Stimulated activated CD4-positive, alpha-beta T cell treated with anti-CD3 and anti-CD28 coated beads, Interleukin-4, amount 100 ng/mL, for 1 hour (primary cell): Measurements from ENCODE around the gene TANK.
"Not testable (repeated sequence)": the region's sequence is repeated elsewhere in the genome, so short reads cannot be mapped to it uniquely, and the experiment has no call there.

Experiments used
- DNase-seq: peaks from one replicate; pipeline ENCODE4 v3.0.0-alpha.2; 2020

The TANK gene

DNA sequence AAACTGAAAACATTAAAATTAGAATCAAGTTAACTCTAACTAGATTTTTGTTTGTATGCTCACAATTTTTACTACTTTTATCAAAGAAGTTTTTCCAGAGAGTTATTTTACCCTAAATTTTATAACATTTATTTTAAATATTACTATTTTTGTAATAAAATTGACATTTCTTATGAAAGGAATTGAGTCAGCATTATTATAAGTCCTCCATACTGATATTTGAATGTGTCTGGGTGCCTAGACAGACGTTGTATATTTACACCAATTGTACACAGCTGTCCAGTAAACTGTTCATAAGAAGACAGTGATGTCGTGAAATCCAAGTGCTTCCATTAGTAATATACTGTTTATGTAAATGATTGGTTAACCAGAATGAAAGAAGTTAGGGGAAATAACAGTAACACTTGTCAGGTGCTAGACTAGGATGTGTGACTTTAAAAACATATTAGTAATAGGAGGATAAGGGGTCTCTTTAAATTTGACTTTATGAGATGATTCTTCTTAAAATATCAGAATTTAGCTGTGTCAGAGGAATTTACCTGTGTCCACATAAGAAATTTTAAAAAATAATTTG, 73.7 kb downstream of the TANK start:
- DNase-seq = no peak

DNA sequence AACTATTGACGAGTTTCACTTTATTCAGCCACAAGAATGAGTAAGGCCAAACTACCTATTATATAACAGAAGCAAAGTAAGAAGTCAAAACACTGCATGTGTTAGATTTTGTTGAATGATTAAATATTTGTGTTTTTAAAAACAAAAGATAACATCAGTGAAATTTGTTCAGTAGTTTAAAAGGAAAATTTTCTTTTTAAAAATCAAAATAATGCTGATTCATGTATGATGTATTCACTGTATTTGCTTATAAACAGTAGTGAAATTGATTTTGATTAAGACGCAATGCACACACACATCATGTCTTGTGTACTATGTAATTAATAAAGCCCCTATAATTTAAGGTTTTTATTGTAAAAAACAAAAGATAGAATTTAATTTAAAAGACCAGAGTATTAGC, 74.4 kb downstream of the TANK start:
- DNase-seq = no peak

DNA sequence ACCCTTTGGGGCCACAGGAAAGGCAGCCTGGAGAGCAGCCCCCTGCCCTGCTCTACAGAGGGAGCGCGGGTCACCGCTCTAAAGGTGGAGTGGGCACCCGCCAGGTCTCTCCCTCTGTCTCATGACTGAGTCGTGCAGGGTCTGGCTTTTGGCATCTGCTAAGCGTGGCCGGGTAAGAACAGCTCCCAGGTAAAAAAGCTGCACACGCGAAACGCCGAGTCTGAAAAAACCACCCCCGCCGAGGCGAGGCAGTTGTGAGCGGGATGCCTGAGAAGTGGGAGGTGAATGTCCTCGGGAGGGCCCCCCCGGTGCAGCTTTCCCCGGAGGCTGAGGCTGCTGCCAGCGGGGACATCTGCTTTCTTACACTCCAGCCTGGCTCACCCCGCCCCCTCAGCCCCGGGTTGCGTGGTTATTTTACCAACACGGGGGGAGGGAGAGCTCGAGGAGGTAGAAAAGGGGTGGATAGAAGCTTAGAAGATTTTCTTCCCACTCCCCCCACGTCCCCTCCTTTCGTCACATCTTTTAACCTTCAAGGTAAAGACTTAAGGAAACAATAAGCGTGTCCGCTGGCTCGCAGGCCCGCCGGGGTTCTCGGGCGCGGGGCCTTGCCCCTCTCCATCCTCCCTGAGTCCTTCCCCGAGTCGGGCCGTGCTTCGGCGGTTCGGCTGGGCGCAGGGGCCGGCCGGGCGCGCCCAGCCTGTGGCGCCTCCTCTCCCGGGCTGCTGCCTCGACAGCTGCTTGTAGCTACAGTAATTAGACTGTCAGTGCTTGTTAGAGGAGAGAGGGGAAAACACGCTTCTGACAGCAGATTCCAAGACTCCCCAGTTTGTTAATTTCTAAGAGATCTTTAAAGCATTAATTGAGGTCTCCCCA, 77.4 kb downstream of the TANK start:
- peak; percentile 60 for DNase-seq

- no peak for DNase-seq
Measured at GRCh38 chr2:161238265-161238559, 78.0 kb downstream of the TANK start.

- DNase-seq = peak; percentile 65
Measured at GRCh38 chr2:161238560-161239325, 78.5 kb downstream of the TANK start.

- DNase-seq = no peak
Measured at GRCh38 chr2:161239326-161240109, 79.3 kb downstream of the TANK start.

GRCh38 chr2:161241894-161242293, 81.7 kb downstream of the TANK start:
- no peak for DNase-seq

DNA sequence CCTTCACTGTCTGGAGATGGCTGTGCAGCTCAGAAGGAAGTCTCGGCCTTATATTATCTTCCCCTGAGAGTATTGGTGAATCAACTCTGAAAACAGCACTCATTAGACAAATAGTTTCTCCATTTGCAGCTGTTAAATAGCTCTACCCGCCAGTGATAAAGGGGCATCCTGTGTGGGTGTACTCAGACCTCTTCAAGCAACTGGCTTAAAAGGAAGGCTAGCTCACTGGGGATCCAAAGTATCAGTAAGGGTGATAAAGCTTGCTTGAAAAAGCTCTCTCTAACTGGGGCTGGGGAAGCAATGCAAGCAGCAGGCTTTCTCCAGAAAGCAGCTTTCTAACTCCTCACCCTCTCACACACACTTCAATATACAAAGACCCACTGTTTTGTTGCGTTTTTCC, 83.1 kb downstream of the TANK start:
- no peak for DNase-seq

- DNase-seq = no peak
Measured at GRCh38 chr2:161243905-161244304, 83.7 kb downstream of the TANK start.

GRCh38 chr2:161244387-161245260, 84.4 kb downstream of the TANK start:
- peak; percentile 54 for DNase-seq

- DNase-seq = no peak
Measured at GRCh38 chr2:161245261-161245553, 85.0 kb downstream of the TANK start.

DNA sequence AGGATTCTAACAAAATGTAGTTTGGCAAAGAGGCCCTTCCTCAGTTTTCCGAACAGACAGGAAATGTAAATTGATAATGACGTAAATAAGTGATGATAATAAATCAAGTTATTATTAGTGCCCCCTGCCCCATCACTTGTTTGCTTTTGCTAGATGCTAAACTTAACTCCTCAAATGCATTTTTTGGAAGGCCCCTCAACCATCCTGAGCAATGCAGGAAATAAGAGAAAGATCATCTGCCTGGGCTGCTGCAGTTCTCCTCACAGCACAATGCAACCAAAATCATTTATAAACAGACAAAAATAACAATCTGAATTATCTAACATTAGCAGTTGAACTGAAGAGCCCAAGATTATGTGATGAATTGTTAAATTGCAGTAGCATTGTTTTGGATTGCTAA, 85.4 kb downstream of the TANK start:
- no peak for DNase-seq

GRCh38 chr2:161246281-161246680, 86.1 kb downstream of the TANK start:
- no peak for DNase-seq

GRCh38 chr2:161250864-161251436, 90.7 kb downstream of the TANK start:
- DNase-seq = no peak

GRCh38 chr2:161257123-161257952, 97.1 kb downstream of the TANK start:
- DNase-seq = no peak

- DNase-seq = no peak
Measured at GRCh38 chr2:161265874-161266273, 105.6 kb downstream of the TANK start.

- DNase-seq = no peak
Measured at GRCh38 chr2:161269111-161269510, 108.9 kb downstream of the TANK start.

- no peak for DNase-seq
Measured at GRCh38 chr2:161273038-161273760, 113.0 kb downstream of the TANK start.

DNA sequence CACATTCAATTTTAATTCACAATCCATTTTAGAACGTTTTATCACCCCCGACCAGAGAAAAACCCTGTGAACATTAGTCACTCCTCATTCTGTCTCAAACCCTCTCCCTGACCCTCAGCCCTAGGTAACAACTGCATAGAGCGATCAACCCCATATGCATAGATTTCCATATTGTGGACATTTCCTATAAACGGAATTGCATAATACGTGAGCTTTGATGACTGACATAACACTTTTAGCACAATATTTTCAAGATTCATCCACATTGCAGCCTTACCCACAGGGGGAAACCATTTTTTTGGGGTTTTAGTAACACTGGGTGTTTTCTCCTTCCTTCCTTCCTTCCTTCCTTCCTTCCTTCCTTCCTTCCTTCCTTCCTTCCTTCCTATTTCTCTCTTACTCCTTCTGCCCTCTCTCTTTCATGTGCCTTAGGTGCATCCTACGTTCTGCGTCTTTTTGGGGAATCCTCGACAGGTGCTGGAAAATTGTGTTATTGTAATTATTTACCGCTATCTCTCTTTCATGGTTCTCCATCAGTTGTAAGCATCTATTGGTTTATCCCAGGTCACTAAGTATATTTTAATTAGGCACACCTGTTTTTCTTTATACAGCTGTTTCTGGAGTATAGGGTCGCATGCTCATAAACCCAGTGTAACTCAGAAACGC, 118.5 kb downstream of the TANK start:
- DNase-seq = not testable (repeated sequence)
